ENCODE measurements around the gene TXNRD2. TPM values are rescaled to one million over a fixed set of nuclear protein-coding genes. Genes with fewer than 3 reads are reported as not detected.

Gene TXNRD2
- total RNA-seq, 2 donors from 2014 or later: 29.9 to 34.3 TPM

GRCh38 chr22:19846620-19847344, 94.8 kb downstream of the TXNRD2 start:
- H3K4me3 Mint-ChIP-seq: no peak overlapping the region
- no peak overlapping the region for H3K27ac Mint-ChIP-seq

GRCh38 chr22:19845054-19845722, 96.4 kb downstream of the TXNRD2 start:
- H3K4me1 Mint-ChIP-seq (ENCODE audit: low read depth in 2 of 2): peaks cover 0 to 10% of the 10 kb centered on the region in 2 donors
- DNase-seq (ENCODE audit: low spot score): no peak
- H3K36me3 Mint-ChIP-seq: no peaks in the 10 kb centered on the region
- peak overlapping the region in 1 of 2 donors; percentile 41 for H3K27ac Mint-ChIP-seq
- no peak overlapping the region for H3K4me3 Mint-ChIP-seq
- no peak for ATAC-seq
- H3K9me3 Mint-ChIP-seq: no peaks in the 10 kb centered on the region
- H3K27me3 Mint-ChIP-seq: no peaks in the 10 kb centered on the region

More at GRCh38 chr22:19846620-19847344, 94.8 kb downstream of the TXNRD2 start:
- Mint-ChIP-seq H3K27me3 (no peaks in the 10 kb centered on the region), H3K9me3 (no peaks in the 10 kb centered on the region), H3K36me3 (no peaks in the 10 kb centered on the region), H3K4me1 (ENCODE audit: low read depth in 2 of 2) (peaks cover under 1 to 7% of the 10 kb centered on the region in 2 donors)
- ATAC-seq (no peak), DNase-seq (ENCODE audit: low spot score) (no peak)

- no peaks in the 10 kb centered on the region for H3K27me3 Mint-ChIP-seq
- DNase-seq (ENCODE audit: low spot score) (no peak), ATAC-seq (peak in 1 of 2 donors; percentile 26)
- H3K36me3 Mint-ChIP-seq: no peaks in the 10 kb centered on the region
- H3K27ac Mint-ChIP-seq: no peak overlapping the region
- H3K4me1 Mint-ChIP-seq (ENCODE audit: low read depth in 2 of 2): peaks cover 0 to 11% of the 10 kb centered on the region in 2 donors
- H3K9me3 Mint-ChIP-seq: no peaks in the 10 kb centered on the region
- H3K4me3 Mint-ChIP-seq: no peak overlapping the region
Measured at GRCh38 chr22:19844377-19845053, 97.1 kb downstream of the TXNRD2 start.

GRCh38 chr22:19843857-19844376, 97.7 kb downstream of the TXNRD2 start:
- Mint-ChIP-seq H3K36me3 (no peaks in the 10 kb centered on the region), H3K9me3 (no peaks in the 10 kb centered on the region), H3K27ac (no peak overlapping the region), H3K4me1 (ENCODE audit: low read depth in 2 of 2) (peaks cover 0 to 12% of the 10 kb centered on the region in 2 donors), H3K4me3 (no peak overlapping the region), H3K27me3 (no peaks in the 10 kb centered on the region)
- peak in 1 of 2 donors; percentile 3 for ATAC-seq
- no peak for DNase-seq (ENCODE audit: low spot score)

GRCh38 chr22:19843107-19843856, 98.3 kb downstream of the TXNRD2 start:
- DNase-seq (ENCODE audit: low spot score) (no peak), ATAC-seq (no peak)
- H3K36me3 Mint-ChIP-seq: no peaks in the 10 kb centered on the region
- no peak overlapping the region for H3K27ac Mint-ChIP-seq
- no peak overlapping the region for H3K4me3 Mint-ChIP-seq
- peaks cover 0 to 14% of the 10 kb centered on the region in 2 donors for H3K4me1 Mint-ChIP-seq (ENCODE audit: low read depth in 2 of 2)
- H3K9me3 Mint-ChIP-seq: no peaks in the 10 kb centered on the region
- H3K27me3 Mint-ChIP-seq: no peaks in the 10 kb centered on the region

- ATAC-seq (no peak), DNase-seq (ENCODE audit: low spot score) (no peak)
- Mint-ChIP-seq H3K27ac (no peak overlapping the region), H3K27me3 (no peaks in the 10 kb centered on the region), H3K4me3 (no peak overlapping the region), H3K9me3 (no peaks in the 10 kb centered on the region), H3K36me3 (no peaks in the 10 kb centered on the region), H3K4me1 (ENCODE audit: low read depth in 2 of 2) (peaks cover 0 to 18% of the 10 kb centered on the region in 2 donors)
Measured at GRCh38 chr22:19842393-19843106, 99.1 kb downstream of the TXNRD2 start.

- DNase-seq (ENCODE audit: low spot score): no peak
- H3K27me3 Mint-ChIP-seq: no peaks in the 10 kb centered on the region
- H3K36me3 Mint-ChIP-seq: no peaks in the 10 kb centered on the region
- peaks cover 0 to 18% of the 10 kb centered on the region in 2 donors for H3K4me1 Mint-ChIP-seq (ENCODE audit: low read depth in 2 of 2)
- H3K4me3 Mint-ChIP-seq: no peak overlapping the region
- no peak overlapping the region for H3K27ac Mint-ChIP-seq
- no peaks in the 10 kb centered on the region for H3K9me3 Mint-ChIP-seq
- no peak for ATAC-seq
Measured at GRCh38 chr22:19841641-19842392, 99.8 kb downstream of the TXNRD2 start.

GRCh38 chr22:19840955-19841640, 100.5 kb downstream of the TXNRD2 start:
- Mint-ChIP-seq H3K4me3 (no peak overlapping the region), H3K9me3 (no peaks in the 10 kb centered on the region), H3K4me1 (ENCODE audit: low read depth in 2 of 2) (peaks cover under 1 to 18% of the 10 kb centered on the region in 2 donors), H3K27me3 (no peaks in the 10 kb centered on the region), H3K36me3 (no peaks in the 10 kb centered on the region), H3K27ac (no peak overlapping the region)
- no peak for ATAC-seq
- DNase-seq (ENCODE audit: low spot score): no peak

- H3K4me3 Mint-ChIP-seq: no peak overlapping the region
- no peak overlapping the region for H3K27ac Mint-ChIP-seq
- H3K27me3 Mint-ChIP-seq: no peaks in the 10 kb centered on the region
- H3K4me1 Mint-ChIP-seq (ENCODE audit: low read depth in 2 of 2): peaks cover 6 to 16% of the 10 kb centered on the region in 2 donors
- no peaks in the 10 kb centered on the region for H3K9me3 Mint-ChIP-seq
- DNase-seq (ENCODE audit: low spot score): no peak
- ATAC-seq: no peak
- no peaks in the 10 kb centered on the region for H3K36me3 Mint-ChIP-seq
Measured at GRCh38 chr22:19840059-19840458, 101.6 kb downstream of the TXNRD2 start.

- no peaks in the 10 kb centered on the region for H3K27me3 Mint-ChIP-seq
- H3K36me3 Mint-ChIP-seq: no peaks in the 10 kb centered on the region
- H3K27ac Mint-ChIP-seq: no peak overlapping the region
- H3K9me3 Mint-ChIP-seq: no peaks in the 10 kb centered on the region
- H3K4me3 Mint-ChIP-seq: no peak overlapping the region
- ATAC-seq (no peak), DNase-seq (ENCODE audit: low spot score) (no peak)
- H3K4me1 Mint-ChIP-seq (ENCODE audit: low read depth in 2 of 2): peaks cover 13 to 16% of the 10 kb centered on the region in 2 donors
Measured at GRCh38 chr22:19837915-19838314, 103.7 kb downstream of the TXNRD2 start.

GRCh38 chr22:19836512-19836911, 105.1 kb downstream of the TXNRD2 start:
- DNase-seq (ENCODE audit: low spot score) (no peak), ATAC-seq (no peak)
- H3K36me3 Mint-ChIP-seq: no peaks in the 10 kb centered on the region
- no peaks in the 10 kb centered on the region for H3K9me3 Mint-ChIP-seq
- peaks cover 16% of the 10 kb centered on the region in 2 donors for H3K4me1 Mint-ChIP-seq (ENCODE audit: low read depth in 2 of 2)
- H3K4me3 Mint-ChIP-seq: no peak overlapping the region
- H3K27ac Mint-ChIP-seq: no peak overlapping the region
- no peaks in the 10 kb centered on the region for H3K27me3 Mint-ChIP-seq

GRCh38 chr22:19834599-19834998, 107.0 kb downstream of the TXNRD2 start:
- Mint-ChIP-seq H3K27ac (no peak overlapping the region), H3K4me3 (no peak overlapping the region), H3K9me3 (no peaks in the 10 kb centered on the region), H3K36me3 (no peaks in the 10 kb centered on the region), H3K27me3 (no peaks in the 10 kb centered on the region), H3K4me1 (ENCODE audit: low read depth in 2 of 2) (peaks cover 10 to 16% of the 10 kb centered on the region in 2 donors)
- DNase-seq (ENCODE audit: low spot score) (no peak), ATAC-seq (no peak)
